ENCODE data around the gene VSTM2L.

DNA sequence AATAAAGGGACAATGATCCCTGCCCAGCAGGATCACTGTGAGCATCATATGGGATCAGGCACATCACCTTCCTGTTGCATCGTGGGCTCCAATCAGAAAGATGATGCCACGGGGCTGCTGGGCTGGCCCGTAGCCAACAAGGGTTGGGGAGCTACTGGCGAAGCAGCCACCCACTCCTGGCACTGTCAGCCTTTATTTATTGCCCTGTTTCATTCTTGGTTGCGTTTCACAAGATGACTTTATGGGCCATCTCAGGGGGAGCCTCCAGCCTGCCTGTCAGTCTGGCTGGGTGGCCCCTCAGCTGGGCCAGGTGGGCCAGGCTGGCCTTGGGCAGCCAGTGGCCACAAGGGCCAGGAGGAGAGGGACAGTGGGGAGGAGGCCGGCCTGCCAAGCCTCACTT, 17.3 kb downstream of the VSTM2L start:
- TF ChIP-seq CTCF (IDR thresholded peaks at IDR 0.05): no peak
- TF ChIP-seq RFX5 (IDR thresholded peaks at IDR 0.05): no peak
- no peak for TF ChIP-seq HDAC2 (IDR thresholded peaks at IDR 0.05)
- TF ChIP-seq SMC3 (IDR thresholded peaks at IDR 0.05): no peak
- TF ChIP-seq POLR2A (IDR thresholded peaks at IDR 0.05; ENCODE audit: low read length): no peak
- TF ChIP-seq JUNB (IDR thresholded peaks at IDR 0.05): no peak
- no peak for TF ChIP-seq JUN (IDR thresholded peaks at IDR 0.05)
- TF ChIP-seq, protein P1, sequence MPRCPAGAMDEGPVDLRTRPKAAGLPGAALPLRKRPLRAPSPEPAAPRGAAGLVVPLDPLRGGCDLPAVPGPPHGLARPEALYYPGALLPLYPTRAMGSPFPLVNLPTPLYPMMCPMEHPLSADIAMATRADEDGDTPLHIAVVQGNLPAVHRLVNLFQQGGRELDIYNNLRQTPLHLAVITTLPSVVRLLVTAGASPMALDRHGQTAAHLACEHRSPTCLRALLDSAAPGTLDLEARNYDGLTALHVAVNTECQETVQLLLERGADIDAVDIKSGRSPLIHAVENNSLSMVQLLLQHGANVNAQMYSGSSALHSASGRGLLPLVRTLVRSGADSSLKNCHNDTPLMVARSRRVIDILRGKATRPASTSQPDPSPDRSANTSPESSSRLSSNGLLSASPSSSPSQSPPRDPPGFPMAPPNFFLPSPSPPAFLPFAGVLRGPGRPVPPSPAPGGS (IDR thresholded peaks at IDR 0.05): no peak
- TF ChIP-seq EHMT2 (IDR thresholded peaks at IDR 0.05; ENCODE audit: low read depth): no peak
- TF ChIP-seq NR3C1 (IDR thresholded peaks at IDR 0.05): no peak
- TF ChIP-seq MAZ (IDR thresholded peaks at IDR 0.05; ENCODE audit: borderline replicate concordance, low read depth, low read length): no peak
- no peak for TF ChIP-seq HEYL (CRISPR knock-in tag; IDR thresholded peaks at IDR 0.05)
- no peak for TF ChIP-seq EP300 (IDR thresholded peaks at IDR 0.05)
- no peak for TF ChIP-seq MAX (IDR thresholded peaks at IDR 0.05)
